K562 (cell line): Measurements from ENCODE around the gene SAP25. TPM values are rescaled to one million over a fixed set of nuclear protein-coding genes. Genes with fewer than 3 reads are reported as not detected.

ENCODE experiments used
- BRD9 ChIP-seq: fragments of 450-650 bp; IDR thresholded peaks from 2 replicates; pipeline ENCODE4 v1.6.1; 2018; ENCODE audit warnings: low read depth; ENCODE audit not compliant: partially characterized antibody
- ID3 ChIP-seq, 2 experiments: fragments of 250-450 bp in 1 of 2; fragments of 450-650 bp in 1 of 2; sonication (Bioruptor Pico) in 1 of 2; IDR thresholded peaks; 2 replicates each; pipeline versions ENCODE4 v1.6.1 to v1.8.0; 2016 to 2021; ENCODE audit warnings: mild to moderate bottlenecking in 2 of 2, moderate library complexity in 2 of 2, missing compliant biosample characterization in 1 of 2, missing genetic modification characterization in 1 of 2
- NBN ChIP-seq: fragments of 450-650 bp; IDR thresholded peaks from 2 replicates; pipeline ENCODE4 v1.6.1; 2016; ENCODE audit warnings: low read depth, mild to moderate bottlenecking
- NFXL1 ChIP-seq: fragments of 450-650 bp; formaldehyde crosslinking; IDR thresholded peaks from 2 replicates; pipeline ENCODE4 v1.4.0; 2021; ENCODE audit warnings: mild to moderate bottlenecking
- SMAD3 ChIP-seq: fragments of 450-650 bp; formaldehyde crosslinking; conservative IDR thresholded peaks from 2 replicates; pipeline ENCODE4 v1.4.0; 2020; ENCODE audit warnings: mild to moderate bottlenecking
- SMARCE1 ChIP-seq: fragments of 450-650 bp; IDR thresholded peaks from 2 replicates; pipeline ENCODE4 v1.7.1; 2016; ENCODE audit warnings: mild to moderate bottlenecking
- SRF ChIP-seq, 2 experiments: fragments of 250-450, 450-650 bp in 1 of 2; sonication (Bioruptor Pico) in 1 of 2; sonication (generic) in 1 of 2; formaldehyde crosslinking; IDR thresholded peaks; 2 replicates each; pipeline versions ENCODE4 v1.5.0 to v1.5.1; 2020 to 2022; ENCODE audit warnings: mild to moderate bottlenecking in 1 of 2, missing genetic modification reagents in 1 of 2
- TOE1 ChIP-seq, 2 experiments: fragments of 450-650 bp in 1 of 2; sonication (generic) in 1 of 2; formaldehyde crosslinking in 1 of 2; IDR thresholded peaks; 2 replicates each; pipeline versions ENCODE4 v1.7.1 to v1.8.0; 2016 to 2022; ENCODE audit warnings: borderline replicate concordance in 2 of 2, mild to moderate bottlenecking in 2 of 2, antibody characterized with exemption in 1 of 2, inconsistent platforms in 1 of 2, low read depth in 1 of 2, missing genetic modification reagents in 1 of 2, moderate library complexity in 1 of 2
- ZBTB11 ChIP-seq, 3 experiments: fragments of 200-800 bp in 1 of 3; fragments of 250-450 bp in 1 of 3; fragments of 450-650 bp in 1 of 3; sonication (Bioruptor Pico) in 1 of 3; sonication (Bioruptor generic) in 1 of 3; formaldehyde crosslinking in 1 of 3; IDR thresholded peaks; 2 replicates each; pipeline versions ENCODE4 v1.6.1 to v1.8.0; 2016 to 2022; ENCODE audit warnings: mild to moderate bottlenecking in 2 of 3, missing genetic modification characterization in 2 of 3, missing compliant biosample characterization in 1 of 3, moderate library complexity in 1 of 3
- ZBTB17 ChIP-seq: fragments of 450-650 bp; formaldehyde crosslinking; IDR thresholded peaks from 2 replicates; pipeline ENCODE4 v1.4.0; 2020; ENCODE audit warnings: mild to moderate bottlenecking
- ZEB2 ChIP-seq: fragments of 450-650 bp; IDR thresholded peaks from 2 replicates; pipeline ENCODE4 v1.6.1; 2016
- ZNF133 ChIP-seq: fragments of 250-450 bp; sonication (Bioruptor Pico); IDR thresholded peaks from 2 replicates; pipeline ENCODE4 v1.4.0; 2020; ENCODE audit warnings: mild to moderate bottlenecking
- polyA plus RNA-seq, 8 experiments: library from polyadenylated mRNA; depleted of rRNA in 4 of 8; stranded (reverse) in 5 of 8; unstranded in 3 of 8; fragments of >200 nt; fragmentation: Nextera tagmentation in 2 of 8; fragmentation: Illumina TruSeq in 1 of 8; extraction: Ambion mirVana in 2 of 8; extraction: Trizol in 1 of 8; gene quantifications; 2 replicates each; pipeline versions ENCODE4 v1.2.1 to v1.2.3, GENCODE V29; 2011 to 2014; ENCODE audit warnings: inconsistent platforms in 1 of 8, missing spikeins in 1 of 8
- total RNA-seq, 7 experiments: library from RNA; depleted of rRNA in 6 of 7; stranded (reverse); fragments of >200 nt in 6 of 7; fragmentation: Illumina TruSeq in 2 of 7; extraction: Trizol in 2 of 7; gene quantifications; 2 replicates each; pipeline versions ENCODE4 v1.2.1 to v1.2.3, GENCODE V29; 2011 to 2021; ENCODE audit warnings: low replicate concordance in 1 of 7
- TF ChIP-seq, protein P1 (sequence below), 2 experiments: fragments of 450-650 bp in 1 of 2; sonication (generic) in 1 of 2; formaldehyde crosslinking in 1 of 2; IDR thresholded peaks in 1 of 2; conservative IDR thresholded peaks in 1 of 2; 2 replicates each; pipeline versions ENCODE4 v1.6.1 to v1.8.1; 2016 to 2023; ENCODE audit warnings: mild to moderate bottlenecking in 2 of 2, moderate library complexity in 2 of 2, inconsistent platforms in 1 of 2, missing genetic modification reagents in 1 of 2

Gene SAP25
- total and polyA plus RNA-seq, 9 of the 15 experiments (the other 6 are each of a cell fraction or from before 2014, with no cell fraction given): 0.13 to 5.3 (median 0.78) TPM; not detected in 1

GRCh38 chr7:100538348-100538653 is 35.4 kb downstream of the SAP25 start (continued):
- TF ChIP-seq NFXL1 (CRISPR knock-in tag) (0 out of 2 replicates have a peak, but pooled peaks have one; percentile 63), SMARCE1 (peak; percentile 35; the same call in 1 of the 2 replicates), ZBTB11 (CRISPR knock-in tag; IDR thresholded peaks at IDR 0.05) (0 out of 6 replicates have a peak, but pooled peaks of 1 of the 3 experiments have one; percentile 21), ID3 (CRISPR knock-in tag; IDR thresholded peaks at IDR 0.05) (no peak), ID3 (tag; IDR thresholded peaks at IDR 0.05) (0 out of 2 replicates have a peak, but pooled peaks have one; percentile 52), ZBTB17 (CRISPR knock-in tag) (0 out of 2 replicates have a peak, but pooled peaks have one; percentile 45), ZEB2 (0 out of 2 replicates have a peak, but pooled peaks have one; percentile 29), ZNF133 (CRISPR knock-in tag) (0 out of 2 replicates have a peak, but pooled peaks have one; percentile 61), BRD9 (peak; percentile 73), TOE1 (IDR thresholded peaks at IDR 0.05; ENCODE audit: borderline replicate concordance) (no peak), TOE1 (CRISPR knock-in tag; IDR thresholded peaks at IDR 0.05; ENCODE audit: borderline replicate concordance, low read depth) (no peak), SMAD3 (CRISPR knock-in tag) (0 out of 2 replicates have a peak, but pooled peaks have one; percentile 57), NBN (no peak), SRF (CRISPR knock-in tag; IDR thresholded peaks at IDR 0.05) (peak in 1 of 2 experiments; percentile 66; a peak in 1 of 4 replicates)
- TF ChIP-seq, protein P1, sequence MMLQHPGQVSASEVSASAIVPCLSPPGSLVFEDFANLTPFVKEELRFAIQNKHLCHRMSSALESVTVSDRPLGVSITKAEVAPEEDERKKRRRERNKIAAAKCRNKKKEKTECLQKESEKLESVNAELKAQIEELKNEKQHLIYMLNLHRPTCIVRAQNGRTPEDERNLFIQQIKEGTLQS (IDR thresholded peaks at IDR 0.05): no peak
- TF ChIP-seq, protein P1 (CRISPR knock-in tag; conservative IDR thresholded peaks at IDR 0.05): 0 out of 2 replicates have a peak, but pooled peaks have one; percentile 34
- TF ChIP-seq, all 486 proteins: peak for 25
